ENCODE measurements around the gene ADH1C.

Gene ADH1C

DNA sequence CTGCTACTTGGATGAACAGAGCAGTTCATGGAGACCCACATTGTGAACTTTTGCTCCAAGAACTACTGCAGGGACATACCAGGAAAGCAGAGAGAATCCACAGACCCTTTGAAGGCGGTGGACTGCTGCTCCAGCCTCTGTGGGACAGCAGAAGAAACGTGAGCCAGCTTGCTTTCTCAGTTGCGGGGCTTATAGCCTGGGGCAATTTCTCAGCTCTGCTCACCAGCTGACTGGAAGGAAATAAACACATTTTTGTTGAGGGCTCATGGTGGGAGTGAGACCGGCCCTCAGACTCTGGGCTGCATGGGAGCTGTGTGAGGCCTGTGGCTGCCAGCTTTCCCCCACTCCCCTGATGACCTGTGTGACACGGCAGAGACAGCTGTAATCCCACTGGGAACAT lies 59.2 kb downstream of the ADH1C start:
- no peak for DNase-seq

DNA sequence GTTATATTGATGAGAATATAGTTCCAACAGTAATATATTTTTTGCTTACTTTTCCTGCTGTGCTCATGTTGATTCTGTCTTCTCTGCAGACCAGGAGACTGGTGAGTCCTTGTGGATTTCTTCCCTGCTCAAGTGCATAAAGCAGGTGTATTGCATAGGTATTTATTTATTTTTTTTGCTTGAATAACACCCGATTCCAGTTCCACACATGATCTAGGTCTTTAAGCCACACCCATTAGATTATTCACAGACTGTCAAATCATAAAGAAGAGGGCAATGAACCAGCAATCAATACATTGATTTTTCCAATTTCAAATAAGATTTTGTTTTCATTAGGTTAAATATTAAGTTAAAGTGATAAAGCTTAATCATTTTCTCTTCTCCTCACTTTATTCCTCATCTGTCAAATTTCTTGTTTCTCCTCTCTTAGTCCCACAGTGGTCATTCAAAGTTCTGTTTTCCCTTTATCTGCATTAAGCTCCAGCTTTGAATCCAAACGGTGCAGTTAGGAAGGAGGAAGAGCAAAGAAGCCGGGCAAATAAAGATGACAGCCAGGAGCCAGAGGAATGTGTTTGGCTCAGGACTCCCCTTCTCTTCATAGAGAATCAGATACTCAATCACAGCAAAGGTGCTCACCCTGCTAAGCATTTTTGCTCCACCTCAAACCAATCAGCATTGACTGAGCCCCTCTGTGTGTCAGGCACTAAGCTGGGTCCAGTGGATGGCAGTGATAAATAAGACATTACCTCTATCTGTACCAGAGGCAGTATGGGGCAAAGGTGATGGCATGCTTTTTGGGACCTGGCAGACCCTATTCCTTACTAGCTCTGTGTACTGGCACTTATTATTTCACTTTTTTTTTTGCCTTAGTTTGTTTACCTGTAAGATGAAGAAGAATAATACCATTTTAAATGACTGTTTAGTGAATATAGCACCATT lies 61.4 kb downstream of the ADH1C start, which contains the start of gene ADH1A:
ADH1A (minus strand) TSS at position 138 of the 939 bp plus-strand sequence; CDS start at position 67, 71 bp downstream.
- no peak for DNase-seq

All from NCI-H524 treated with DMSO at 0.1 percent for 48 hours (cell line).